GM18502 (cell line): Measurements from ENCODE around the gene HGF.
"Not testable (repeated sequence)": the region's sequence is repeated elsewhere in the genome, so short reads cannot be mapped to it uniquely, and the experiment has no call there.

Experiments
- ATAC-seq: cut with Tn5 transposase; IDR thresholded peaks from one replicate; pipeline ENCODE4 v1.9.1; 2021; ENCODE audit warnings: mild to moderate bottlenecking; ENCODE audit not compliant: unreplicated experiment, poor library complexity

HGF gene

DNA sequence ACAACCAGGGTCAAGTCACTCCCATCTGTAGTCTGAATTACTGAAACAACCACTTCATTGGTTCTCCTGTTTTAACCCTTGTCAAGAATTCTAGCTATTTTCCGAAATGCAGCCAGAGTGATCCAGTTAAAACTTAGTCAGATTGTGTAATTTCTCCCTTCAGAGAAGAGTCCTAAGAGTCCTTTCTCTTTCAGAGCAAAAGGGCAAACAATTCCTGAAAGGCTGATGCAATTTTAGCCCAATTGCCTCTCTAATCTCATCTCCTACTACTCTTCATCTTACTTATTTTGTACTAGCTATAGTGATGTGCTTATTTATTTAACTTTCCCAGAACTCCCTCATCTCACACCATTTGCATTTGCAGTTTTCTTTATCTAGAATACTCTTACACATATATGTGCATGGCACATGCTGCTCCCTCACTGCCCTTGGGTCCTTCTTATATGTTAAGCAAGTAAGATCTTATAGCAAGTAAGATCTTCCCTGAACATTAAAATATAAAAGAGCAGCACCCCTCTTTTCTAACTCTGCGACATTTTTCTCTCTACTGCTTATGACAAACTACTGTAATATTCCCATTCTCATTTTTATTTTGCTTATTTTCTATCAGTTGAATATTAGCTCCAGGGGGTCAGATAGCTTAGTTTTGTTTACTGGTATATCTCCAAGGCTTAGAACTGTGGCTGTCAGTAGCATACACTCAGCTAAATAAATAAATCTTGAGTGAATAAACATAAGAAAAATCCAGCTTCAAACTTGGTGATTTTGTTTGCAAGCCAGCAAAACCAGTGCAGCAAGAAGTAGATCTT lies 44.6 kb downstream of the HGF start:
- ATAC-seq, result no peak

GRCh38 chr7:81722250-81722649 lies 47.6 kb downstream of the HGF start:
- ATAC-seq, result not testable (repeated sequence)

- ATAC-seq, result no peak
Observed at GRCh38 chr7:81721437-81721836, 48.4 kb downstream of the HGF start.

GRCh38 chr7:81719865-81720264 lies 50.0 kb downstream of the HGF start:
- ATAC-seq, result no peak

DNA sequence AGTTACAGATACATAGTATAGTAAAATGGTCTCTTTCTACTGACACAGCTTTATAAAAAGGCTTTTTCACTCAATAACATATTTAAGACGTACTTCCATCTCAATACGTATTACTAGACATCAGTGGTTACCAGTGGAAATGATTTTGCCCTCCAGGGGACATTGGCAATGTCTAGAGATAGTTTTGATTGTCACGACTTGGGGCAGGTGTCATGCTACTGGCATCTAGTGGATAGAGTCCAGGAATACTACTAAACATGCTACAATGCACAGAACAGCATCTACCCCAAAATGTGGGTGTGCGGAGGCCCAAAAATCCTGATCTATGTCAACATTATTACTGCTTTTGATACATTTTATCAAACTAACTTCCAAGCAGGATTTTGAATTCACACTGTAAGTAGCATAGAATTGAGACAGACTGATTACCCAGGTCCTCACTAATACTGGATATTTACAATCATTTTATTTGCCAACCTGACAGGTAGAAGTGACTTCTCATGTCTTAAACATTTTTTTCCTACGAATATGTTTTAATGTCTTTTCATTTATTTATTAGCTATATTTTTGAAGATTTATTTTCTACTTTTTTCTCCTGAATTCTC lies 53.8 kb downstream of the HGF start:
- ATAC-seq, result no peak

DNA sequence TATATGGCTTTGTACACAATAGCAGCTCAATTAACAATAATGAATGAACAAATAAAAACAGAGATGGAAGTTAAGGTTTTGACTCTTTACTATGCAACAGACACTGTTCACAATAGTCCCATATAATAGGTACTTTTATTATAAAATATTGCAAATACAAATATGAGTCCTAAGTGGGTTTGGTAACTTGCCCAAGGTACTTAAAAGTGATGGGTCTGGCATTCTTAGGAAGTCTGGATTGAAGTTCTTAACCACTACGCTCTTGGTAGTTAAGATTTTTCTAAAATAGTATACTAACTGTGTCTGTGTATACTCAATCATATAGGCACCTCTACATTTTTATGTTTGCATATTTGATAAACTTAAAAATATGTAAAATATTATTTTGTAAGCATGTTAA lies 55.5 kb downstream of the HGF start:
- no peak for ATAC-seq

- no peak for ATAC-seq
Observed at GRCh38 chr7:81710751-81711150, 59.1 kb downstream of the HGF start.

GRCh38 chr7:81709836-81710235 lies 60.0 kb downstream of the HGF start:
- no peak for ATAC-seq

DNA sequence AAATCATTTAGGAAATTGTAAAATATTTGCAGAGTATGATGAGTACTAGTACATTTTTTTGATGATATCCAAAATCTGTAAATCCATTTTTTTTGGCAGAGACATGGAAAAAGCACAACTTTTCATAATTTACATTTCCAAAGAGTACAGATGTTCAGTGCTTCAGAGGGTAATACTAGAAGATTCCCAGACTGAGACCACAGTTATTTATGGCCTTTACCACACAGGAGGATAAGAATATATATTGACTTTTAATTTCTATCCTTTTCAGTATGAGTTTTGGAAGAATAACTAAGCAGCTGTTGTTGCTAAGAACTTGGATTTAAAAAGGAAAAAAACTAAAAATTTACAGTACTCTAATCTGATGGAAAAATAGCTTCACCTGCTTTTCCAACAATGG lies 61.9 kb downstream of the HGF start:
- no peak for ATAC-seq

GRCh38 chr7:81707196-81707595 lies 62.7 kb downstream of the HGF start:
- no peak for ATAC-seq

DNA sequence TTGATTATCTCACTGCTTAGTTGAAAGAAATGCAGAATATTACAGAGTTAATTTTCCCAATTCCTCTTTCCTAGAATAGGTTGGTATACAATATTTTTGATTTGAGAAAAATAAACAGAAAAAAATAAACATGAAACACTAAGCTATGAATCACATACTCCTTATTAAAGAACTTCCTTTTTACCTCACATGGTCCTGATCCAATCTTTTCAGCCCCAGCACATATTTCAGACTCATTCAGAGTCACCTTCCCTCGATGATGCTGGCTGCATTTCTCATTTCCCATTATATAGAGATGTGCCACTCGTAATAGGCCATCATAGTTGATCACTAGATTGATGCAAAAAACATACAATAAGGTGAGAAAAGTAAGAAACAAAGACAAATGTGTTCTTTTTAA lies 64.6 kb downstream of the HGF start:
- no peak for ATAC-seq

DNA sequence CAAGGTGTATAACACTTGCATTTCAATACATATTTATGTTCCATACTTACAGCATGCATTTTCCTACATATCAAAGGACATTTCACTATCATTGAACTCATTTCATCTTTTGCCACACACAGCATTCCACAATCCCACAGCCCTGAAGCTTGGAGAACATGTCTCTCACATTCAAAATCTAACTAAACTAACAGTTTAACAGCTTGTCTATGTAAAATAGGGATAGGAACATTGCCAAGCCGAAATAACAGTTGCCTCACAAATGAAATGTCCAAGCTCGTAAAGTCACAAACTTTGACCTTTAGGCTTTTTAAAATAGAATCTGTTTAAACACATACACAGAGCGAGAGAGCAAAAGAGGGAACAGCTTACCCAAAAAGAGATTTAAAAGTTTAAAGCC lies 65.3 kb downstream of the HGF start:
- ATAC-seq, result no peak

DNA sequence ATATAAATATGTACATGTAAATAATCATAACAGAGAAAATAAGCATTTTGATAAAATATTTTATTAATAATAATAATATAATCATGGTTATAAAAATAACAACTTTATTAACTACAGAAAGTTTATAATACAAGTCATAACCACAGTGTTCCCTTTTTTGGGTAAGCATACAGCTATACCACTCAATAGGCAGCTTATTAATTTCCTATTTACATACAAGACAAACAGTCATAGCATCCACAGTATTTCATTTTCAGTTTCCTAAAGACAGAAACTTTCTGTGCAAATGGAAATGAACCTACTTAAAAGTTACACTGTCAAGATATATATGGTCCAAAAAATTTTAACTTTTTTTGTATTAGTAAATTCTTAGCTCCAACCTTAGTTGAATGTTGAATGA lies 70.9 kb downstream of the HGF start:
- no peak for ATAC-seq

DNA sequence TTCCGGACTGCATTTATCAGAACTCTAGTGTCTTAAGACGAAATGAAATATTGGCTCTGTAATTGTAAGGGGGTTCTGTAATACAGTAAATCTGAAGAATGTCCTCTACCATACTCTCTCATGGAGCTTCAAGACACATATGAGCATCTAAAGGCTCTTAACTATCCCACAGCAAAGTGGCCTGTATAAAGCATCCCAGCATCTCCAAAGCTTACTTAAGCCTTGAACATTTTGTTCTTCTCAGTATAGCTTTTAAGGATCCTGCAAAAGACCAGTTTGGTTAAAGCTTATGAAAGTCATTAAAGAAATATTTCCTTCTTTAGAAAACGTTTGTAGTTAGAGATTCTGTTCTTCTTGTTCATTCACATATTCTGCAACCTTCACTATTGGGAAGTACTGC lies 75.1 kb downstream of the HGF start:
- no peak for ATAC-seq

DNA sequence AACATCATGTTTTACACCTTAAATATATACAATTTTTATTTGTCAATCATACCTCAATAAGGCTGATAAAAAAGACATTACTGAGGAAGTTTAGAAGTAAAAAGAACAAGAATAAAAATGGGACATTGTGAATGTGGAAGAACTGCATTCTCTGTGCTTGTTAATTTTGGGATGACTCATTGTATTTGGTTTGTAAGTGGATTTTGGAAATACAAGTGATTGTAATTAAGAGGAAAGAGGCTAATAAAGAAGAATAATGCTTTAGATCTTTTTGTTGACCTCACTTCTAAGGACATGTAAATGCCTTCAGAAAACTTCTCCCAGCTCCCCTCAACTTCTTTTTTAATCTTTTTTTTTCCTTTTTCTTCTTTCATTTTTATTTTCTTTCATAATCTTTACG lies 76.0 kb downstream of the HGF start:
- ATAC-seq, result no peak

GRCh38 chr7:81693080-81693479 lies 76.8 kb downstream of the HGF start:
- ATAC-seq, result no peak

DNA sequence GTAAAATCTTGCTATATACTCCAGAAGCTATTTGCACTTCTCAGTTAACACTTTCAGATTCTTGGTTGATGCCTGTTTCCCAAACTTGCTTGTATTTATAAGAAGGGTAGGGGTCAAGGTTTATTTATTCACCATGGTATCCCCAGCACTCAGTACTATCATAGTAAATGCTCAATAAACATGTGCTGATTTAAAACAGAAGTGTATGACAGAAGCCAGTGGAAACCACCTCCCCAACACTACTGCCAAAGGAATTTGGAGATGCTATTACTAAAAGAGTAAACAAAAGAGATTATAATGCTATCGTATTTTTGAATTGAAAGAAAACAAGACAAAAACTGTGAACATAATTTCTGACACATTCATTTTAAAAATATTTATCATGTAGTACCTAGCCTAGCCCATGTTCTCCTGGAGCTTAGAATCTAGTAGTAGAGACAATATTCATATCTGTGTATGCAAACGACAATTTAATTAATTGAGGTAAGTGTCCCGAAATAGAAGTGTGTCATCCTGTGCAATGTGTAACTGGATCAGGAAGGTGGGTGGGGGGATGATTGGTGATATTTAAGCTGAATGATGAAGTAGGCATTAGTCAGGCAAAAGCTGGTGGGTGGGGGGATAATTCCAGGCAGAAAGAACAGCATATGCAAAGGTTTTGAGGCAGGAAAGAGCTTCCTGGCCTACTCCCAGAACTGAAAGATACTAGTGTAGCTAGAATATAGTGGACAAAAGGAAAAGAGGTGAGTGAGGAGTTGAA lies 77.5 kb downstream of the HGF start:
- ATAC-seq, result no peak

GRCh38 chr7:81691199-81691821 lies 78.5 kb downstream of the HGF start:
- ATAC-seq, result no peak

- no peak for ATAC-seq
Observed at GRCh38 chr7:81690688-81691087, 79.2 kb downstream of the HGF start.

GRCh38 chr7:81690251-81690650 lies 79.6 kb downstream of the HGF start:
- no peak for ATAC-seq
